Epithelial cell of proximal tubule (primary cell): ENCODE data around the gene OR51B4. TPM values are rescaled to one million over a fixed set of nuclear protein-coding genes. Genes with fewer than 3 reads are reported as not detected.

Experiments
- DNase-seq: peaks from one replicate; pipeline ENCODE4 v3.0.0-alpha.2; 2011; ENCODE audit warnings: low read depth
- H3K4me3 ChIP-seq: 2 replicates; pipeline ENCODE4 v1.5.1; 2011; ENCODE audit warnings: low read depth, mild to moderate bottlenecking, low read length
- total RNA-seq: library from RNA; depleted of rRNA; stranded (reverse); fragments of >200 nt; gene quantifications from 2 replicates; pipeline ENCODE4 v1.2.3, GENCODE V29; 2015
- TF ChIP-seq, protein P1 (sequence below): conservative IDR thresholded peaks from 2 replicates; pipeline ENCODE4 v1.5.1; 2012; ENCODE audit warnings: low read depth, mild to moderate bottlenecking, low read length

The OR51B4 gene
- total RNA-seq, 1 donor from 2014 or later = not detected

DNA sequence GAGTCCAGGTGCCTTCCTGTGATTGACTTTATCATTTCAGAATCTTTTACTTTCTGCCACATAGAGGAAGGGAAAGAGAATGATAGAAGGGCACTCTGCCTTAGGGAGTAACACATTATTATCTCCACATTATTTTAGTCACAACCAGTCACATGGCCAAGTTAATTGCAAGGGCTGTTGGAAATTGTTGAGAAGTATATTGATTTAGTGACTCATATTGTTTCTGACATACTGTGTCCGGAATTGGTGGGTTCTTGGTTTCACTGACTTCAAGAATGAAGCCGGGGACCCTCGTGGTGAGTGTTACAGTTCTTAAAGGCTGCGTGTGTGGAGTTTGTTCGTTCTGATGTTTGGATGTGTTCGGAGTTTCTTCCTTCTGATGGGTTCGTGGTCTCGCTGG is 8.7 kb downstream of the OR51B4 start:
- H3K4me3 ChIP-seq = no peak overlapping the region
- TF ChIP-seq, protein P1, sequence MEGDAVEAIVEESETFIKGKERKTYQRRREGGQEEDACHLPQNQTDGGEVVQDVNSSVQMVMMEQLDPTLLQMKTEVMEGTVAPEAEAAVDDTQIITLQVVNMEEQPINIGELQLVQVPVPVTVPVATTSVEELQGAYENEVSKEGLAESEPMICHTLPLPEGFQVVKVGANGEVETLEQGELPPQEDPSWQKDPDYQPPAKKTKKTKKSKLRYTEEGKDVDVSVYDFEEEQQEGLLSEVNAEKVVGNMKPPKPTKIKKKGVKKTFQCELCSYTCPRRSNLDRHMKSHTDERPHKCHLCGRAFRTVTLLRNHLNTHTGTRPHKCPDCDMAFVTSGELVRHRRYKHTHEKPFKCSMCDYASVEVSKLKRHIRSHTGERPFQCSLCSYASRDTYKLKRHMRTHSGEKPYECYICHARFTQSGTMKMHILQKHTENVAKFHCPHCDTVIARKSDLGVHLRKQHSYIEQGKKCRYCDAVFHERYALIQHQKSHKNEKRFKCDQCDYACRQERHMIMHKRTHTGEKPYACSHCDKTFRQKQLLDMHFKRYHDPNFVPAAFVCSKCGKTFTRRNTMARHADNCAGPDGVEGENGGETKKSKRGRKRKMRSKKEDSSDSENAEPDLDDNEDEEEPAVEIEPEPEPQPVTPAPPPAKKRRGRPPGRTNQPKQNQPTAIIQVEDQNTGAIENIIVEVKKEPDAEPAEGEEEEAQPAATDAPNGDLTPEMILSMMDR = no peak
- DNase-seq = no peak

GRCh38 chr11:5291207-5291838 is 10.4 kb downstream of the OR51B4 start:
- TF ChIP-seq, protein P1 = peak; percentile 94
- no peak overlapping the region for H3K4me3 ChIP-seq
- peak; percentile 16 for DNase-seq

GRCh38 chr11:5290106-5290505 is 11.6 kb downstream of the OR51B4 start:
- TF ChIP-seq, protein P1 = no peak
- H3K4me3 ChIP-seq = no peak overlapping the region
- DNase-seq = no peak

GRCh38 chr11:5289696-5290095 is 12.1 kb downstream of the OR51B4 start:
- TF ChIP-seq, protein P1 = no peak
- H3K4me3 ChIP-seq = no peak overlapping the region
- no peak for DNase-seq

- TF ChIP-seq, protein P1 = no peak
- DNase-seq = no peak
Observed at GRCh38 chr11:5288906-5289550, 12.7 kb downstream of the OR51B4 start.

DNA sequence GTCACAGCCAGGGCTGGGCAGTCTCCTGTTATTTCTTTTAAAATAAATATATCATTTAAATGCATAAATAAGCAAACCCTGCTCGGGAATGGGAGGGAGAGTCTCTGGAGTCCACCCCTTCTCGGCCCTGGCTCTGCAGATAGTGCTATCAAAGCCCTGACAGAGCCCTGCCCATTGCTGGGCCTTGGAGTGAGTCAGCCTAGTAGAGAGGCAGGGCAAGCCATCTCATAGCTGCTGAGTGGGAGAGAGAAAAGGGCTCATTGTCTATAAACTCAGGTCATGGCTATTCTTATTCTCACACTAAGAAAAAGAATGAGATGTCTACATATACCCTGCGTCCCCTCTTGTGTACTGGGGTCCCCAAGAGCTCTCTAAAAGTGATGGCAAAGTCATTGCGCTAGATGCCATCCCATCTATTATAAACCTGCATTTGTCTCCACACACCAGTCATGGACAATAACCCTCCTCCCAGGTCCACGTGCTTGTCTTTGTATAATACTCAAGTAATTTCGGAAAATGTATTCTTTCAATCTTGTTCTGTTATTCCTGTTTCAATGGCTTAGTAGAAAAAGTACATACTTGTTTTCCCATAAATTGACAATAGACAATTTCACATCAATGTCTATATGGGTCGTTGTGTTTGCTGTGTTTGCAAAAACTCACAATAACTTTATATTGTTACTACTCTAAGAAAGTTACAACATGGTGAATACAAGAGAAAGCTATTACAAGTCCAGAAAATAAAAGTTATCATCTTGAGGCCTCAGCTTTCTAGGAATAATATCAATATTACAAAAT is 13.4 kb downstream of the OR51B4 start:
- TF ChIP-seq, protein P1 = no peak
- DNase-seq = no peak
- H3K4me3 ChIP-seq = no peak overlapping the region

More at GRCh38 chr11:5288906-5289550, 12.7 kb downstream of the OR51B4 start:
- H3K4me3 ChIP-seq = no peak overlapping the region
